Suprapubic skin (tissue), 3 donors: ENCODE data around the gene LEKR1.

Source experiments
- POLR2A ChIP-seq, 2 donors: fragments of 450-650 bp; IDR thresholded peaks; one replicate each; pipeline ENCODE4 v1.6.1; 2017; ENCODE audit warnings: antibody characterized with exemption in 2 of 2, mild to moderate bottlenecking in 2 of 2, moderate library complexity in 2 of 2
- TF ChIP-seq, protein P1 (sequence below), 2 donors: fragments of 200-600 bp in 1 of 2; fragments of 450-650 bp in 1 of 2; sonication (generic) in 1 of 2; IDR thresholded peaks; one replicate each; pipeline ENCODE4 v1.5.1; 2016 to 2019; ENCODE audit warnings: antibody characterized with exemption in 2 of 2, mild to moderate bottlenecking in 1 of 2, moderate library complexity in 1 of 2

DNA sequence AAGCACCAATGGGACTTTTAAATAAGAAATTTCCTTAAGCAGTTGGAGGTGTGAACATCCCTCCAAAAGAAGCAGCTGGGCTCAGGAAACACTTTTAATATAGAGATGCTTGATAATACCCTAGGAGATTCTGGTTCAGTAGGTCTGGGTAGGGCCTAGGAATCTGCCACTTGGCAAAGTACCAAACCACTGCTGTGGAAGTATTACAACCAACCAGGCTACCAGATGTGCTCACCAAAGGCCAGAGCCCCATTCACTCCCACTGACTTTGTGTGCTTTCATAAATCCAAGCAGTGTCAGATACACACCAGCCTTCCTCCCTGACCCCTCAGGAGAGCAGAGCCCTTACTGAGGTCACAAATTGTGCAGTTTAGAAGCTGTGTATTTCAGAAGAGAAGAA is 171.2 kb downstream of the LEKR1 start:
- TF ChIP-seq, protein P1, sequence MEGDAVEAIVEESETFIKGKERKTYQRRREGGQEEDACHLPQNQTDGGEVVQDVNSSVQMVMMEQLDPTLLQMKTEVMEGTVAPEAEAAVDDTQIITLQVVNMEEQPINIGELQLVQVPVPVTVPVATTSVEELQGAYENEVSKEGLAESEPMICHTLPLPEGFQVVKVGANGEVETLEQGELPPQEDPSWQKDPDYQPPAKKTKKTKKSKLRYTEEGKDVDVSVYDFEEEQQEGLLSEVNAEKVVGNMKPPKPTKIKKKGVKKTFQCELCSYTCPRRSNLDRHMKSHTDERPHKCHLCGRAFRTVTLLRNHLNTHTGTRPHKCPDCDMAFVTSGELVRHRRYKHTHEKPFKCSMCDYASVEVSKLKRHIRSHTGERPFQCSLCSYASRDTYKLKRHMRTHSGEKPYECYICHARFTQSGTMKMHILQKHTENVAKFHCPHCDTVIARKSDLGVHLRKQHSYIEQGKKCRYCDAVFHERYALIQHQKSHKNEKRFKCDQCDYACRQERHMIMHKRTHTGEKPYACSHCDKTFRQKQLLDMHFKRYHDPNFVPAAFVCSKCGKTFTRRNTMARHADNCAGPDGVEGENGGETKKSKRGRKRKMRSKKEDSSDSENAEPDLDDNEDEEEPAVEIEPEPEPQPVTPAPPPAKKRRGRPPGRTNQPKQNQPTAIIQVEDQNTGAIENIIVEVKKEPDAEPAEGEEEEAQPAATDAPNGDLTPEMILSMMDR (IDR thresholded peaks at IDR 0.05), result no peak
- no peak for TF ChIP-seq POLR2A (IDR thresholded peaks at IDR 0.05)
